BJ (cell line): Measurements from ENCODE around the gene ADGRL2. TPM values are rescaled to one million over a fixed set of nuclear protein-coding genes. Genes with fewer than 3 reads are reported as not detected.

ENCODE experiments used
- CTCF ChIA-PET: fragments of 350-600 bp; formaldehyde crosslinking; extraction: SDS; loops from one replicate; lab custom pipeline; 2021; ENCODE audit warnings: antibody characterized with exemption, inconsistent platforms; lab: Yijun Ruan, JAX
- POLR2A ChIA-PET: fragments of 300-600 bp; sonication (Branson Sonifier 250); formaldehyde crosslinking; extraction: SDS; loops from one replicate; lab custom pipeline; 2021; ENCODE audit warnings: antibody characterized with exemption; lab: Charles Lee
- DNase-seq: peaks from one replicate; pipeline ENCODE4 v3.0.0-alpha.2; 2011; ENCODE audit warnings: low read depth
- H3K27me3 ChIP-seq: 2 replicates; pipeline ENCODE4 v1.6.0; 2011; ENCODE audit warnings: low read length; ENCODE audit not compliant: control insufficient read depth, insufficient read depth
- H3K36me3 ChIP-seq: 2 replicates; pipeline ENCODE4 v1.5.1; 2011; ENCODE audit warnings: low read length; ENCODE audit not compliant: control insufficient read depth, insufficient read depth
- H3K4me3 ChIP-seq: 2 replicates; pipeline ENCODE4 v1.5.1; 2011; ENCODE audit warnings: low read depth, mild to moderate bottlenecking, control low read depth, low read length
- polyA plus RNA-seq: library from polyadenylated mRNA; depleted of rRNA; stranded (reverse); fragments of >200 nt; gene quantifications from 2 replicates; pipeline ENCODE4 v1.2.3, GENCODE V29; 2011
- TF ChIP-seq, protein P1 (sequence below): IDR thresholded peaks from 2 replicates; pipeline ENCODE4 v1.5.1; 2011; ENCODE audit warnings: low read depth, mild to moderate bottlenecking, control low read depth, inconsistent platforms, low read length, moderate library complexity; ENCODE audit not compliant: insufficient read depth

The ADGRL2 gene
- polyA plus RNA-seq, 1 experiment, result 18.1 TPM

DNA sequence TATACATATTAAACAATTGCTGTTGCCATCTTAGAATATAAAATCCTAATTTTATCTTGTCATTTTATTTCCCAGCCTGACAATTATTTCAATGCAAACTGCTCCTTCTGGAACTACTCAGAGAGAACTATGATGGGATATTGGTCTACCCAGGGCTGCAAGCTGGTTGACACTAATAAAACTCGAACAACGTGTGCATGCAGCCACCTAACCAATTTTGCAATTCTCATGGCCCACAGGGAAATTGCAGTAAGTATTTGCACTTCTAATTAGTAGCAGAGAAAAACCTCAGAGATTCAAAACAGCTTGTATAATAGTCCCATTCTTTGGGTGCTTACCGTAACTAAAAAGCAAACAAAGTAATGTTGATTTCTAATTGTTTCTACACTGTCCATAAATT, 167.2 kb downstream of the ADGRL2 start:
- no peak for DNase-seq
- TF ChIP-seq, protein P1, sequence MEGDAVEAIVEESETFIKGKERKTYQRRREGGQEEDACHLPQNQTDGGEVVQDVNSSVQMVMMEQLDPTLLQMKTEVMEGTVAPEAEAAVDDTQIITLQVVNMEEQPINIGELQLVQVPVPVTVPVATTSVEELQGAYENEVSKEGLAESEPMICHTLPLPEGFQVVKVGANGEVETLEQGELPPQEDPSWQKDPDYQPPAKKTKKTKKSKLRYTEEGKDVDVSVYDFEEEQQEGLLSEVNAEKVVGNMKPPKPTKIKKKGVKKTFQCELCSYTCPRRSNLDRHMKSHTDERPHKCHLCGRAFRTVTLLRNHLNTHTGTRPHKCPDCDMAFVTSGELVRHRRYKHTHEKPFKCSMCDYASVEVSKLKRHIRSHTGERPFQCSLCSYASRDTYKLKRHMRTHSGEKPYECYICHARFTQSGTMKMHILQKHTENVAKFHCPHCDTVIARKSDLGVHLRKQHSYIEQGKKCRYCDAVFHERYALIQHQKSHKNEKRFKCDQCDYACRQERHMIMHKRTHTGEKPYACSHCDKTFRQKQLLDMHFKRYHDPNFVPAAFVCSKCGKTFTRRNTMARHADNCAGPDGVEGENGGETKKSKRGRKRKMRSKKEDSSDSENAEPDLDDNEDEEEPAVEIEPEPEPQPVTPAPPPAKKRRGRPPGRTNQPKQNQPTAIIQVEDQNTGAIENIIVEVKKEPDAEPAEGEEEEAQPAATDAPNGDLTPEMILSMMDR, result no peak
- H3K27me3 ChIP-seq, result no peaks in the 10 kb centered on the region
- ChIA-PET POLR2A (no interaction called here), CTCF (no interaction called here)
- H3K4me3 ChIP-seq, result no peak overlapping the region
- H3K36me3 ChIP-seq, result no peaks in the 10 kb centered on the region

DNA sequence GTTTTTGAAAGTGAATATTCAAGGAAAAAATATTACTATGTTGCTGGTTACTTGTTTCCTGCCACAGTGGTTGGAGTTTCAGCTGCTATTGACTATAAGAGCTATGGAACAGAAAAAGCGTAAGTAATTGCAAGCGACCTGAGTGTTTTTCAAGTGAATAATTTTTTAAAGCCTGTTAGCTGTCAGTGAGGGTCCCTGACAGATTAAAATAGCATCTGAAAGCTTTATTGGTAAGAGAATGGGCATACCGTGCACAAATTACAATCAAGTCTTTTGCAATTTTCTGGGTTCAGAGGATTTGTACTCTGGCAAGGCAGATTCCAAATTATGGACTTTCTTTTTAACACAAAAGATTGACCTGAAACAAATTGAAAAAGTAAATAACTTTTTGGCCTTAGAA, 169.7 kb downstream of the ADGRL2 start:
- CTCF ChIA-PET, result no interaction called here
- H3K27me3 ChIP-seq, result no peaks in the 10 kb centered on the region
- DNase-seq, result no peak
- TF ChIP-seq, protein P1, result no peak
- no peaks in the 10 kb centered on the region for H3K36me3 ChIP-seq
- H3K4me3 ChIP-seq, result no peak overlapping the region
- POLR2A ChIA-PET, result no interaction called here

DNA sequence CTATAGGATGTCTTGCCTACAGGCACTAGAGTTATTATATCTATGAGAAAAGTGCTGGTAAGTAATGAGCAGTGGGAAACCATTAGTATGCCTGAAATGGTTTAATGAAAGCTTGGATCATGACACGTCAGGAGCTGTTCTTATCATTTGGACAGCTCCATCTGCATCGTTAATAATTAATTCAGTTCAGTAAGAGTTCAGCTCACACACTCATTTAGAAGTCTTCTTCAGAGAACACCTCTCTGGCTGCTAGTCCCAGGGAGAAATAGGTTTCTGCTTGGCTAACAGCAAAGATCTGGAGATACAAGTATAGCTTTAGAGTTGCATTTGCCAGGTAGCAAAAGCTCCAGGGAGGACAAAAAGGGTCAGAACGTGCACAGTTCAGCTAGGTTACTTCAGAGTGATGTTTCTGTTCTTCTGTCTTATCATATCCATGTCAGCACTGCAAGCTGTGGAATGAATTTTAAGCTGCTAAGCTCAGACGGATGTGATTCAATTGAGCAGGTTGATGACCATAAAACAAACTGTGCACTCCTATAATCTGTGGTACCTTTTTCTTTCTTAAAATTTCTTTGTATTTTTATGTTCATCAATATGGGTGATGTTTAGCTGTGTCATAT, 173.6 kb downstream of the ADGRL2 start:
- H3K27me3 ChIP-seq, result no peaks in the 10 kb centered on the region
- H3K36me3 ChIP-seq, result no peaks in the 10 kb centered on the region
- POLR2A ChIA-PET, result no interaction called here
- H3K4me3 ChIP-seq, result no peak overlapping the region
- no peak for DNase-seq
- CTCF ChIA-PET, result interaction anchor here (1.0 kb wide), 1 partner anchor 22 kb away, joined by 3 read pairs; no protein-coding TSS in a partner anchor
- TF ChIP-seq, protein P1, result no peak

DNA sequence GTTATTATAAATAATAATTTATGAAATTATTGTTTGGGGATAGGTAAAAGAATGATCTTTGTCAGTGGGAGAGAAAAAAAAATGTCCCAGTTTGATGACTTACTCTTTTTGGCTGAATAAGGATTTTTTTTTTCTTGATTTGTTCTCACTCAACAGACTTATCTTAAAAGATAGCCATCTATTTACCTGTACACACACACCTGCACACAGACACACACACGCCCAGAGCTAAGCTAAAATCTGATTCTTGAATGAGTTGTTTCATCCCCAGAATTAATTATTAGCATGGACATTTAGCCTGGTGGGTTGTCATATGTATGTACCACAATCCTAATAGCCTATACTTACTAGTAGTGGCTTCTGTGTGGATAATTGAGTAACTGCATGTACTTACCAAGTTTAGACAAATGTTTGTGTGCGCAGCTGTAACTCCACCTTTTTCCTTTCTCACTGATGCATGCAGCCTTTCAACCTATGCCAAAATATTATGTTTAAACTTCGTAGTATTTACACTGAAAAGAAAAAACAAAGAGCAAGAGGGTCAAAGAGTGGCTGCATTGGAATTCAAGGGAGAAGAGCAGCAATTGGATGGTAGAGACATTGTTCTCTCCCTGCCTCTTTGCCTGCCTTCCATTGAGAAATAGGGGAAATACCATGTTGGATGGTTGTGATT, 174.3 kb downstream of the ADGRL2 start:
- no peak for DNase-seq
- Histone ChIP-seq H3K4me3 (no peak overlapping the region), H3K27me3 (no peaks in the 10 kb centered on the region), H3K36me3 (no peaks in the 10 kb centered on the region)
- ChIA-PET POLR2A (no interaction called here), CTCF (no interaction called here)
- TF ChIP-seq, protein P1, result no peak

DNA sequence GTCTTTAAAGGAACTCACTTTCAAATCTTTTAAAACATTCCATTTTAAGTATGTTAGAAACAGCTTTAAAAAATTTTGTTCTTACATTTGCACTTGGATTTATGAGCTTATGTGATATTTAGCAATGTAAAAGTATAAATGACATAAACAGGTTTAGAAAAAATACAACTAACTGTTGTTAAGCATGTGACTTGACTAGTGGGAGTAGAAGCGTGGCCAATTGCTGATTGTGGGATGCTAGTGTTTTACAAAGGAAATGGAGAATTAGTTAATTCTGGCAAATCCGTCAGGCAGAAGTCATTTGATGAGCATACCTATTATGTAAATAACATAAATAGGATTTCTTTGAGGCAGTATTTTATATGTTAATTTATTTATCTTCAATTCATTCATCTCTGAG, 175.8 kb downstream of the ADGRL2 start:
- no peaks in the 10 kb centered on the region for H3K27me3 ChIP-seq
- DNase-seq, result no peak
- POLR2A ChIA-PET, result no interaction called here
- H3K4me3 ChIP-seq, result no peak overlapping the region
- CTCF ChIA-PET, result no interaction called here
- TF ChIP-seq, protein P1, result no peak
- H3K36me3 ChIP-seq, result no peaks in the 10 kb centered on the region
